Thoracic aorta (tissue), 2 donors: ENCODE data around the gene SPTLC1. TPM values are rescaled to one million over a fixed set of nuclear protein-coding genes. Genes with fewer than 3 reads are reported as not detected.
"Not testable (repeated sequence)": the region's sequence is repeated elsewhere in the genome, so short reads cannot be mapped to it uniquely, and the experiment has no call there.

Experiments
- ATAC-seq: fragments of 150-250 bp; one replicate; pipeline ENCODE4 v1.8.0; 2017; ENCODE audit warnings: low read depth; ENCODE audit not compliant: insufficient number of reproducible peaks, low FRiP score
- DNase-seq: peaks from one replicate; pipeline ENCODE4 v3.0.0-alpha.2; 2020; ENCODE audit warnings: low spot score
- H3K27ac ChIP-seq, 2 donors: fragments of 200-600 bp; sonication (generic); 1 replicate in 1 of 2; 2 replicates in 1 of 2; pipeline ENCODE4 v1.5.1; 2016; ENCODE audit warnings: mild to moderate bottlenecking in 2 of 2, moderate library complexity in 2 of 2
- H3K27me3 ChIP-seq: fragments of 200-600 bp; sonication (generic); replicated peaks from 2 replicates; pipeline ENCODE4 v1.6.0; 2016; ENCODE audit warnings: mild to moderate bottlenecking; ENCODE audit not compliant: insufficient read depth
- H3K36me3 ChIP-seq: fragments of 200-600 bp; sonication (generic); one replicate; pipeline ENCODE4 v1.5.1; 2016
- H3K4me1 ChIP-seq, 2 donors: fragments of 200-600 bp; sonication (generic); 1 replicate in 1 of 2; 2 replicates in 1 of 2; pipeline versions ENCODE4 v1.5.1 to v1.6.0; 2016; ENCODE audit warnings: low read depth in 2 of 2, mild to moderate bottlenecking in 1 of 2; ENCODE audit not compliant: control insufficient read depth in 1 of 2
- H3K4me3 ChIP-seq: fragments of 200-600 bp; sonication (generic); 2 replicates; pipeline ENCODE4 v1.5.1; 2016; ENCODE audit warnings: mild to moderate bottlenecking
- H3K9me3 ChIP-seq: fragments of 200-600 bp; sonication (generic); 2 replicates; pipeline ENCODE4 v1.5.1; 2016
- total RNA-seq, 2 donors: library from RNA; depleted of rRNA; stranded (reverse); fragments of >200 nt; gene quantifications; one replicate each; pipeline versions ENCODE4 v1.1.0 to v1.2.3, GENCODE V29; 2016
- TF ChIP-seq, protein P1 (sequence below): fragments of 200-600 bp; sonication (generic); IDR thresholded peaks from one replicate; pipeline ENCODE4 v1.5.1; 2019; ENCODE audit warnings: antibody characterized with exemption

Gene SPTLC1
- total RNA-seq, 2 donors from 2014 or later, result 45.6 to 74.7 TPM

DNA sequence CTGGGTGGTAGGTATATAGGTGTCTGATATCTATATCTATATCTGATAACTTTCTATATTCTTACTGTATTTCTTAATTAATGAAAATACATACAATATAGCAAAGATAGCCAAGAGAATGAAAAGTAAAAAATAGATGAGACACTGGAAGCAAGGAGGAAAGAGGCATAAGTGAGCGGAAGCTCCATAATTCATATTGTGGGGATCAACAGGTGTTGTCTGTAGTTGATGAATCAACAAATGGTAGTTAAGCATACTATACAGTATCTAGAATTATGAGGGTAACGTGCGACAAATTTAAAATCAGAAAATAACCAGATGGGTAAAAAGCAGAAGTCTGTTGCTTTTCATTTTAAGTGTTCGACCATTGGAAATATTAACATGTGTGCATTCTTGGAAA lies 7.1 kb downstream of the SPTLC1 start:
- no peaks in the 10 kb centered on the region for H3K9me3 ChIP-seq
- DNase-seq (no peak), ATAC-seq (no peak)
- TF ChIP-seq, protein P1, sequence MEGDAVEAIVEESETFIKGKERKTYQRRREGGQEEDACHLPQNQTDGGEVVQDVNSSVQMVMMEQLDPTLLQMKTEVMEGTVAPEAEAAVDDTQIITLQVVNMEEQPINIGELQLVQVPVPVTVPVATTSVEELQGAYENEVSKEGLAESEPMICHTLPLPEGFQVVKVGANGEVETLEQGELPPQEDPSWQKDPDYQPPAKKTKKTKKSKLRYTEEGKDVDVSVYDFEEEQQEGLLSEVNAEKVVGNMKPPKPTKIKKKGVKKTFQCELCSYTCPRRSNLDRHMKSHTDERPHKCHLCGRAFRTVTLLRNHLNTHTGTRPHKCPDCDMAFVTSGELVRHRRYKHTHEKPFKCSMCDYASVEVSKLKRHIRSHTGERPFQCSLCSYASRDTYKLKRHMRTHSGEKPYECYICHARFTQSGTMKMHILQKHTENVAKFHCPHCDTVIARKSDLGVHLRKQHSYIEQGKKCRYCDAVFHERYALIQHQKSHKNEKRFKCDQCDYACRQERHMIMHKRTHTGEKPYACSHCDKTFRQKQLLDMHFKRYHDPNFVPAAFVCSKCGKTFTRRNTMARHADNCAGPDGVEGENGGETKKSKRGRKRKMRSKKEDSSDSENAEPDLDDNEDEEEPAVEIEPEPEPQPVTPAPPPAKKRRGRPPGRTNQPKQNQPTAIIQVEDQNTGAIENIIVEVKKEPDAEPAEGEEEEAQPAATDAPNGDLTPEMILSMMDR, result no peak
- H3K27ac ChIP-seq, result no peak overlapping the region
- no peaks in the 10 kb centered on the region for H3K4me1 ChIP-seq
- no peaks in the 10 kb centered on the region for H3K27me3 ChIP-seq
- peaks cover 16% of the 10 kb centered on the region for H3K36me3 ChIP-seq
- no peak overlapping the region for H3K4me3 ChIP-seq

- not testable (repeated sequence) for DNase-seq, H3K27ac ChIP-seq, ATAC-seq, H3K4me1 ChIP-seq, H3K9me3 ChIP-seq, H3K27me3 ChIP-seq, H3K4me3 ChIP-seq
- peaks cover 17% of the 10 kb centered on the region for H3K36me3 ChIP-seq
Measured at GRCh38 chr9:92105446-92106225, 9.6 kb downstream of the SPTLC1 start.

- not testable (repeated sequence) for H3K4me1 ChIP-seq
- peaks cover 17% of the 10 kb centered on the region for H3K36me3 ChIP-seq
Measured at GRCh38 chr9:92103601-92104000, 11.6 kb downstream of the SPTLC1 start.

DNA sequence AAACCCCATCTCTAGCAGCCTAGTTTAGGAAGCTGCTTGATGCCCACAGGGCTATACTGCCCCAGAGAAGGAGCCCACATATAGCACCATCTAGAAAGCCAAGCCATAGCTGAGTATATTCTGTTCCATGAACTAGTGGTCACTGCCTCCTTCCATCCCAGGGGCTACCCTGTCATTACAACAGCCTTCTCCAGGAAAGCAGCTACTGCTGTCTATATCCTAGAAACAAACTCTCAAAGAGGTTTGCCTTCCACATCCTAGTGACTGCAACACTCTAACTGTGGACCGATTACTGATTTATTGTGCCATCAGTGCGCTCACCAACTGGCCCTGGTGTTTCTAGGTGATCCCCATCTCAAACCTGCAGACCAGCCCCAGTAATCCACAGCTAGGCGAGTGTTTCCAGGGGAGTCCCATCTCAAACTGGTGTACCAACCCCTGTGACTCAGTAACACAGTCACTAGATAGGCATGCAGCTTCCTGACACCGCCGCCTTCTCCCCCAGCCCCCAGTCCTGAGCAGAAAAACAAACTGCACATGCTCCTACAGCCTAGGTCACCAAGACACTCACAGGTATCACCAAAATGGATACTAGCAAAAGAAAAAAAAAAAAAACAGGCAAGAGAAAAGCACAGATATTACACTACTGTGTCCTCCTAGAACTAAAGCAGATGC lies 14.8 kb downstream of the SPTLC1 start:
- no peak for ATAC-seq
- Histone ChIP-seq H3K27me3 (no peaks in the 10 kb centered on the region), H3K4me1 (no peaks in the 10 kb centered on the region), H3K27ac (no peak overlapping the region), H3K36me3 (peaks cover 14% of the 10 kb centered on the region), H3K9me3 (no peaks in the 10 kb centered on the region), H3K4me3 (no peak overlapping the region)
- TF ChIP-seq, protein P1, result no peak
- no peak for DNase-seq

More at GRCh38 chr9:92103601-92104000, 11.6 kb downstream of the SPTLC1 start:
- H3K4me3 ChIP-seq, DNase-seq, ATAC-seq, H3K9me3 ChIP-seq, H3K27me3 ChIP-seq, H3K27ac ChIP-seq: not testable (repeated sequence)

DNA sequence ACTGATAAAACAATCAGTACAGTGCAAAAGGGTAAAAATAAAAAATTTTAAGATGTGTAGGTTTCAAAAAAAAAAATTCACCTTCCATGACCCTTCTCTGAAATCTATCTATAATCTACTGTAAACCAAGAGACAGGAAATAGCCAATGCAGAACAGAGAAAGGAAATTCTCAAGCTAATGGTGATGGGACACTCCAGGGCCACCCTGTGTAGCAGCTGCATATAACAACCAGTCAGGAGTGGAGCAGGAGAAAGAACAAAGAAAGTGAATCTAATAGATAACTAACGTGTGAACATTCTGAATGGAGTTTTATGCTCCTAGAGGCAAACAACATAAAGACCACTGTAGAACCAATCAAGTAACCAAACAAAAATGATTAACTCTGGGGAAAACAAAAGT lies 16.6 kb downstream of the SPTLC1 start:
- no peaks in the 10 kb centered on the region for H3K9me3 ChIP-seq
- H3K27me3 ChIP-seq, result no peaks in the 10 kb centered on the region
- TF ChIP-seq, protein P1, result no peak
- ATAC-seq, result no peak
- no peaks in the 10 kb centered on the region for H3K4me1 ChIP-seq
- no peak overlapping the region for H3K27ac ChIP-seq
- peak overlapping the region; percentile 62 for H3K4me3 ChIP-seq
- H3K36me3 ChIP-seq, result peaks cover 7% of the 10 kb centered on the region
- DNase-seq, result no peak

GRCh38 chr9:92097997-92098482 lies 17.2 kb downstream of the SPTLC1 start:
- DNase-seq (no peak), ATAC-seq (no peak)
- TF ChIP-seq, protein P1, result no peak
- Histone ChIP-seq H3K27ac (peak overlapping the region in 1 of 2 donors; percentile 13), H3K36me3 (peaks cover under 1% of the 10 kb centered on the region), H3K4me1 (no peaks in the 10 kb centered on the region), H3K27me3 (no peaks in the 10 kb centered on the region), H3K9me3 (no peaks in the 10 kb centered on the region), H3K4me3 (peak overlapping the region; percentile 62)
